ENCODE data around the gene GPR179. TPM values are rescaled to one million over a fixed set of nuclear protein-coding genes. Genes with fewer than 3 reads are reported as not detected.
A peak's percentile ranks its signal among the peaks of the same experiment; 100 is the strongest.
"Not testable (repeated sequence)": the region's sequence is repeated elsewhere in the genome, so short reads cannot be mapped to it uniquely, and the experiment has no call there.

GPR179 gene
- total and polyA plus RNA-seq, 2 experiments from 2014 or later: not detected

GRCh38 chr17:38315497-38315896, 28.3 kb downstream of the GPR179 start:
- no peak for DNase-seq
- Histone ChIP-seq H3K4me2 (ENCODE audit: unreplicated experiment) (no peak overlapping the region), H3K27me3 (replicated peaks; ENCODE audit: insufficient read depth) (no peaks in the 10 kb centered on the region), H3K9ac (no peak overlapping the region), H3K4me1 (ENCODE audit: insufficient read depth) (no peaks in the 10 kb centered on the region), H3K9me2 (ENCODE audit: insufficient read depth) (no peaks in the 10 kb centered on the region), H3K9me3 (ENCODE audit: low read depth) (no peaks in the 10 kb centered on the region), H3F3A (ENCODE audit: insufficient read depth) (no peaks in the 10 kb centered on the region), H3K27ac (no peak overlapping the region), H3K4me3 (no peak overlapping the region), H3K36me3 (ENCODE audit: low read depth) (0 out of 2 replicates have a peak, but pooled peaks cover 5% of the 10 kb centered on the region), H3K79me2 (ENCODE audit: insufficient read depth) (no peaks in the 10 kb centered on the region), H4K20me1 (ENCODE audit: insufficient read depth) (no peaks in the 10 kb centered on the region), H2AFZ (no peak overlapping the region)
- WGBS, 2 experiments (ENCODE audit: low coverage in 1 of 2, low lambda C conversion rate in 2 of 2, missing lambda C conversion rate in 2 of 2): 63 to 67% methylated on average over 3 of the region's 3 CpGs
- TF ChIP-seq EZH2 (IDR thresholded peaks at IDR 0.05; ENCODE audit: insufficient read depth, poor library complexity, severe bottlenecking) (no peak), EZH2phosphoT487 (IDR thresholded peaks at IDR 0.05; ENCODE audit: insufficient read depth, low read depth) (no peak)
- in situ Hi-C loops (cut with MboI): no loop called here

- H3K79me2 ChIP-seq (ENCODE audit: insufficient read depth); H3K36me3 ChIP-seq (ENCODE audit: low read depth); H3K9me2 ChIP-seq (ENCODE audit: insufficient read depth); H3F3A ChIP-seq (ENCODE audit: insufficient read depth); in situ Hi-C loops (cut with MboI); H3K27me3 ChIP-seq (replicated peaks; ENCODE audit: insufficient read depth); H4K20me1 ChIP-seq (ENCODE audit: insufficient read depth); H3K4me1 ChIP-seq (ENCODE audit: insufficient read depth); H3K9me3 ChIP-seq (ENCODE audit: low read depth): not testable (repeated sequence)
- peak; percentile 97 for DNase-seq
- Histone ChIP-seq H3K27ac (peak within 1 kb of the TSS; percentile 70), H2AFZ (peak within 1 kb of the TSS; percentile 84), H3K9ac (peak within 1 kb of the TSS; percentile 89), H3K4me2 (ENCODE audit: unreplicated experiment) (peak within 1 kb of the TSS; percentile 76), H3K4me3 (peak within 1 kb of the TSS; percentile 81)
- 1% methylated on average over 48 of the region's 48 CpGs for WGBS, 2 experiments (ENCODE audit: low coverage in 1 of 2, low lambda C conversion rate in 2 of 2, missing lambda C conversion rate in 2 of 2)
Observed at GRCh38 chr17:38296834-38297517, 46.8 kb downstream of the GPR179 start, which contains the start of gene MRPL45. TSS of gene MRPL45 (plus strand) at chr17:38297168. CDS start at chr17:38297184, 16 bp downstream.

GRCh38 chr17:38295602-38296365, 48.0 kb downstream of the GPR179 start:
- H3K4me1 ChIP-seq (ENCODE audit: insufficient read depth); H3K9me2 ChIP-seq (ENCODE audit: insufficient read depth); H4K20me1 ChIP-seq (ENCODE audit: insufficient read depth); H3K36me3 ChIP-seq (ENCODE audit: low read depth); H3K27me3 ChIP-seq (replicated peaks; ENCODE audit: insufficient read depth); H3K79me2 ChIP-seq (ENCODE audit: insufficient read depth); H3F3A ChIP-seq (ENCODE audit: insufficient read depth); in situ Hi-C loops (cut with MboI); H3K9me3 ChIP-seq (ENCODE audit: low read depth): not testable (repeated sequence)
- H3K4me3 ChIP-seq: peak overlapping the region; percentile 81
- peak overlapping the region; percentile 76 for H2AFZ ChIP-seq
- peak overlapping the region; percentile 72 for H3K9ac ChIP-seq
- peak overlapping the region; percentile 43 for H3K4me2 ChIP-seq (ENCODE audit: unreplicated experiment)
- H3K27ac ChIP-seq: peak overlapping the region; percentile 61
- WGBS, 2 experiments (ENCODE audit: low coverage in 1 of 2, low lambda C conversion rate in 2 of 2, missing lambda C conversion rate in 2 of 2): 44 to 45% methylated on average over 19 to 21 of the region's 21 CpGs
- DNase-seq: peak; percentile 57

GRCh38 chr17:38289760-38290159, 54.0 kb downstream of the GPR179 start:
- H3K27ac ChIP-seq; H3K9me2 ChIP-seq (ENCODE audit: insufficient read depth); H3K36me3 ChIP-seq (ENCODE audit: low read depth); H3K4me3 ChIP-seq; H3K9me3 ChIP-seq (ENCODE audit: low read depth); H3K9ac ChIP-seq; DNase-seq; H3F3A ChIP-seq (ENCODE audit: insufficient read depth); H4K20me1 ChIP-seq (ENCODE audit: insufficient read depth); H3K27me3 ChIP-seq (replicated peaks; ENCODE audit: insufficient read depth); H3K79me2 ChIP-seq (ENCODE audit: insufficient read depth); H2AFZ ChIP-seq; in situ Hi-C loops (cut with MboI); H3K4me2 ChIP-seq (ENCODE audit: unreplicated experiment): not testable (repeated sequence)
- 46 to 48% methylated on average over 1 of the region's 1 CpG for WGBS, 2 experiments (ENCODE audit: low coverage in 1 of 2, low lambda C conversion rate in 2 of 2, missing lambda C conversion rate in 2 of 2)
- H3K4me1 ChIP-seq (ENCODE audit: insufficient read depth): peaks cover 13% of the 10 kb centered on the region; the same call in 1 of the 2 replicates

- H3K4me2 ChIP-seq (ENCODE audit: unreplicated experiment); H3K4me3 ChIP-seq; H4K20me1 ChIP-seq (ENCODE audit: insufficient read depth); H3K79me2 ChIP-seq (ENCODE audit: insufficient read depth); H3K27ac ChIP-seq; H3K9me3 ChIP-seq (ENCODE audit: low read depth); H3K9me2 ChIP-seq (ENCODE audit: insufficient read depth); H3K9ac ChIP-seq; H3K27me3 ChIP-seq (replicated peaks; ENCODE audit: insufficient read depth); H3K36me3 ChIP-seq (ENCODE audit: low read depth); H3F3A ChIP-seq (ENCODE audit: insufficient read depth); in situ Hi-C loops (cut with MboI); H2AFZ ChIP-seq: not testable (repeated sequence)
- WGBS, 2 experiments (ENCODE audit: low coverage in 1 of 2, low lambda C conversion rate in 2 of 2, missing lambda C conversion rate in 2 of 2): 54 to 55% methylated on average over 9 to 10 of the region's 12 CpGs
- H3K4me1 ChIP-seq (ENCODE audit: insufficient read depth): peaks cover 13% of the 10 kb centered on the region; the same call in 1 of the 2 replicates
- DNase-seq: peak; percentile 52
Observed at GRCh38 chr17:38288217-38288827, 55.4 kb downstream of the GPR179 start.

- H3K27me3 ChIP-seq (replicated peaks; ENCODE audit: insufficient read depth); H3K9me2 ChIP-seq (ENCODE audit: insufficient read depth); H3K36me3 ChIP-seq (ENCODE audit: low read depth); H3K9me3 ChIP-seq (ENCODE audit: low read depth); in situ Hi-C loops (cut with MboI); H4K20me1 ChIP-seq (ENCODE audit: insufficient read depth); H3K79me2 ChIP-seq (ENCODE audit: insufficient read depth); H3F3A ChIP-seq (ENCODE audit: insufficient read depth): not testable (repeated sequence)
- Histone ChIP-seq H3K27ac (peak overlapping the region; percentile 61), H3K4me2 (ENCODE audit: unreplicated experiment) (peak overlapping the region; percentile 65), H2AFZ (peak overlapping the region; percentile 43; the same call in 1 of the 2 replicates), H3K9ac (peak overlapping the region; percentile 34), H3K4me3 (peak overlapping the region; percentile 43), H3K4me1 (ENCODE audit: insufficient read depth) (peaks cover 13% of the 10 kb centered on the region; the same call in 1 of the 2 replicates)
- peak; percentile 81 for DNase-seq
- 7% methylated on average over 11 of the region's 11 CpGs for WGBS, 2 experiments (ENCODE audit: low coverage in 1 of 2, low lambda C conversion rate in 2 of 2, missing lambda C conversion rate in 2 of 2)
Observed at GRCh38 chr17:38286501-38287091, 57.2 kb downstream of the GPR179 start.

All from GM23248 (cell line).